GM23248 (cell line): ENCODE results near the gene APCDD1. TPM values are rescaled to one million over a fixed set of nuclear protein-coding genes. Genes with fewer than 3 reads are reported as not detected.

Source experiments
- DNase-seq: peaks from one replicate; pipeline ENCODE4 v3.0.0-alpha.2; 2015
- H2AFZ ChIP-seq: fragments of 200-600 bp; sonication (generic); 2 replicates; pipeline ENCODE4 v1.6.1; 2016; ENCODE audit warnings: antibody characterized with exemption
- H3F3A ChIP-seq: fragments of 200-600 bp; sonication (generic); 2 replicates; pipeline ENCODE4 v1.6.1; 2016; ENCODE audit warnings: mild to moderate bottlenecking, antibody characterized with exemption, mixed run types; ENCODE audit not compliant: insufficient read depth
- H3K27ac ChIP-seq: fragments of 200-600 bp; sonication (generic); 2 replicates; pipeline ENCODE4 v1.5.1; 2016; ENCODE audit warnings: mild to moderate bottlenecking
- H3K27me3 ChIP-seq: fragments of 200-600 bp; sonication (generic); replicated peaks from 2 replicates; pipeline ENCODE4 v1.6.1; 2016; ENCODE audit warnings: mild to moderate bottlenecking; ENCODE audit not compliant: insufficient read depth
- H3K36me3 ChIP-seq: fragments of 200-600 bp; sonication (generic); 2 replicates; pipeline ENCODE4 v1.6.1; 2016; ENCODE audit warnings: low read depth, mild to moderate bottlenecking
- H3K4me1 ChIP-seq: fragments of 200-600 bp; sonication (generic); 2 replicates; pipeline ENCODE4 v1.6.1; 2016; ENCODE audit warnings: mild to moderate bottlenecking; ENCODE audit not compliant: insufficient read depth
- H3K4me2 ChIP-seq: fragments of 200-600 bp; sonication (generic); one replicate; pipeline ENCODE4 v1.6.1; 2016; ENCODE audit warnings: mild to moderate bottlenecking; ENCODE audit not compliant: unreplicated experiment
- H3K4me3 ChIP-seq: fragments of 200-600 bp; sonication (generic); 2 replicates; pipeline ENCODE4 v1.5.1; 2016; ENCODE audit warnings: mild to moderate bottlenecking
- H3K79me2 ChIP-seq: fragments of 200-600 bp; sonication (generic); 2 replicates; pipeline ENCODE4 v1.6.1; 2016; ENCODE audit warnings: mild to moderate bottlenecking; ENCODE audit not compliant: insufficient read depth
- H3K9ac ChIP-seq: fragments of 200-600 bp; sonication (generic); 2 replicates; pipeline ENCODE4 v1.6.1; 2016; ENCODE audit warnings: mild to moderate bottlenecking
- H3K9me2 ChIP-seq: fragments of 200-600 bp; sonication (generic); 2 replicates; pipeline ENCODE4 v1.6.1; 2016; ENCODE audit warnings: mixed run types, mild to moderate bottlenecking, moderate library complexity; ENCODE audit not compliant: insufficient read depth
- H3K9me3 ChIP-seq: fragments of 200-600 bp; sonication (generic); one replicate; pipeline ENCODE4 v1.6.1; 2017; ENCODE audit warnings: low read depth
- H4K20me1 ChIP-seq: fragments of 200-600 bp; sonication (generic); 2 replicates; pipeline ENCODE4 v1.6.0; 2016; ENCODE audit not compliant: insufficient read depth
- EZH2 ChIP-seq: fragments of 200-600 bp; sonication (generic); IDR thresholded peaks from 2 replicates; pipeline ENCODE4 v1.6.1; 2018; ENCODE audit warnings: antibody characterized with exemption, mild to moderate bottlenecking; ENCODE audit not compliant: insufficient read depth, poor library complexity, severe bottlenecking
- EZH2phosphoT487 ChIP-seq: fragments of 200-600 bp; sonication (generic); IDR thresholded peaks from 2 replicates; pipeline ENCODE4 v1.6.1; 2018; ENCODE audit warnings: antibody characterized with exemption, moderate library complexity, mild to moderate bottlenecking, low read depth; ENCODE audit not compliant: insufficient read depth
- WGBS, 2 experiments: methylation state at CpG; one replicate each; pipeline ENCODE4 v1.1.6; 2015 to 2017; ENCODE audit warnings: low lambda C conversion rate in 2 of 2, low coverage in 1 of 2; ENCODE audit errors: missing lambda C conversion rate in 2 of 2; 5-methylcytosine and 5-hydroxymethylcytosine counted together
- in situ Hi-C: fragments of 300-500 bp; cut with MboI; formaldehyde crosslinking; loops from 2 replicates; pipeline ENCODE4 v1.15.0; 2020
- polyA plus RNA-seq: library from polyadenylated mRNA; unstranded; fragments of >200 nt; fragmentation: Nextera tagmentation; extraction: Ambion mirVana; gene quantifications from 2 replicates; pipeline ENCODE4 v1.2.1, GENCODE V29; 2016
- total RNA-seq: library from RNA; depleted of rRNA; stranded (reverse); fragments of >200 nt; shearing (Covaris generic); gene quantifications from 2 replicates; pipeline ENCODE4 v1.2.3, GENCODE V29; 2014

APCDD1 gene
- total and polyA plus RNA-seq, 2 experiments from 2014 or later = 0.30 TPM; not detected in 1

DNA sequence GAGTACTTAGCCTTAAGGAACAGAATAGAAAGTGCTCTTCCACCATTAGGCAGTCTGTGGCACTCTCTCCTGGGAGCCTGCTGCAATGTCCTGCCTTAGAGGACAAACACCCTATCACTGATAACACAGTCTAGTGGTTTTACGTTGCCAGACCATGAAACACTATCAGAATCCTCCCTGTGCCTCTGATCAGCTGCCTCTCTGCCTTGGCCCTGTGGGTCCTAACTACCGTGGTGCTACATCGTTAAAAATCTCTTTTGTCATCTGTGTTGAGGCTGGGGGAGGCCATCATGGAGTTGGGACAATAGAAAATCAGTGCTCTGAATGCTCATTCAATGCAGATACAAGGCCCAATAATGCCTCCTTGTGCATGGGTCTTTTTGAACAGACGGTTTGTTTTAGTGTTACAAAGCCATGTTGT, 11.9 kb upstream of the APCDD1 start:
- no peaks in the 10 kb centered on the region for H3K9me3 ChIP-seq
- H3K36me3 ChIP-seq = no peaks in the 10 kb centered on the region
- H3K27me3 ChIP-seq = peaks cover 19% of the 10 kb centered on the region; the same call in 1 of the 2 replicates
- no peak for DNase-seq
- H3K27ac ChIP-seq = no peak overlapping the region
- no peaks in the 10 kb centered on the region for H3K4me1 ChIP-seq
- no peaks in the 10 kb centered on the region for H3K9me2 ChIP-seq
- H3K4me2 ChIP-seq = no peak overlapping the region
- H4K20me1 ChIP-seq = no peaks in the 10 kb centered on the region
- H3F3A ChIP-seq = no peaks in the 10 kb centered on the region
- no peaks in the 10 kb centered on the region for H3K79me2 ChIP-seq
- no peak overlapping the region for H2AFZ ChIP-seq
- TF ChIP-seq EZH2phosphoT487 (no peak), EZH2 (no peak)
- H3K4me3 ChIP-seq = no peak overlapping the region
- in situ Hi-C loops = no loop called here
- 65 to 68% methylated on average over 4 of the region's 4 CpGs for WGBS, 2 experiments
- no peak overlapping the region for H3K9ac ChIP-seq

DNA sequence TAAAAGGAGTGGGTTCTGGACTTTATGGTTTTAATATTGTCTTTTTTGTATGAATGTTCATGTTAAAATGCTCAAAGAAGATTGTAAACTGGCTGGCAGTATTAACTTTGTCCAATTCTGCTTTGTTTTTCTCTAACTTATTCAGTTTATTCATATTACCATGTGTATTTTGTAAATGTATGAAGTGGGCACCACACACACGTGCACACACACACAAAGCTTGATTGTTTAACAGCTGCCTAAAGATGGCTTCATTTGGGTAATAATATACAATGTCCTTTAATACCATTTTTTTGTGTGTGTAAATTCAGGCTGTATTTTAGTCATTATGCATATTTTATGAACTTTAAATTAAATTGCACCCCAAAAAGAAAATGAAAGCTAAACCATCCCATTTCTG, 11.4 kb upstream of the APCDD1 start:
- Histone ChIP-seq H3K27ac (no peak overlapping the region), H3K9me2 (no peaks in the 10 kb centered on the region), H4K20me1 (no peaks in the 10 kb centered on the region), H3K36me3 (no peaks in the 10 kb centered on the region), H3K4me2 (no peak overlapping the region), H3K79me2 (no peaks in the 10 kb centered on the region), H2AFZ (no peak overlapping the region), H3K9me3 (no peaks in the 10 kb centered on the region), H3K4me3 (no peak overlapping the region), H3K9ac (no peak overlapping the region), H3F3A (no peaks in the 10 kb centered on the region), H3K4me1 (no peaks in the 10 kb centered on the region), H3K27me3 (peaks cover 19% of the 10 kb centered on the region; the same call in 1 of the 2 replicates)
- WGBS, 2 experiments = 71 to 76% methylated on average over 1 of the region's 1 CpG
- TF ChIP-seq EZH2phosphoT487 (no peak), EZH2 (no peak)
- DNase-seq = no peak
- in situ Hi-C loops = no loop called here

DNA sequence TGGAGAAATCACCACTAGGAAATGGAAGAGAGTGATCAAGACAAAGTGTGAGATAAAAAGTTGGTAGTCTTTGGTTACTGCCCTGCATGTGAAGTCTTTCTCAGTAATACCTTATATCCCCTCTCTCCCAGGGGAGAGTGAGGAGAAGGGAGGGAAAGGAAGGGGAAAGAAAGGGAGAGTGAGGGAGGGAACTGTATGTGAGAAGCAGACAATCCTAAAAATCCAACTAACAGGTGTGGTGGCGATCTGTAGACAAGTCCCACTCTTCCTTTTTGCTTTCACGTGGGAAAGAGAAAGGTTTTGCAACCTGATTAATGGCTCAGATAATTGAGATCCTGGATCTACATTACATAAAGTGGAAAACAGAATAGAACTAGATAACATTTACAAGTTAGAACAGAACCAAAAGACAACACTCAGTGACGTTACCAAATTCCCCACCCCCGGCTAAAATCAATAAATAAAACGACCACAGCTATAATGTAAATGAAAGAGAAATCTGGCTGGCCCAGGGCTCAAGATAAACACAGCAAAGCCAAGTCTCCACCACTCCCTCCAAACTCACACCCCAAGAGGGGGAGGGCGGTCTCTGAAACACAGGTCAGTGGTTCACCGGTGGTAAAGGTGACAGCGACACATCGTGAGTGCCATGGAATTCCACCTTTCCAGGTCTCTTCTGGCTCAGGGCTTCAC, 10.0 kb upstream of the APCDD1 start:
- Histone ChIP-seq H3K4me2 (no peak overlapping the region), H3K4me3 (no peak overlapping the region), H4K20me1 (no peaks in the 10 kb centered on the region), H3K27me3 (peaks cover 19% of the 10 kb centered on the region; the same call in 1 of the 2 replicates), H3K27ac (no peak overlapping the region), H3K9ac (no peak overlapping the region), H3K36me3 (no peaks in the 10 kb centered on the region), H3K79me2 (no peaks in the 10 kb centered on the region), H3K4me1 (no peaks in the 10 kb centered on the region), H3K9me2 (no peaks in the 10 kb centered on the region), H2AFZ (no peak overlapping the region), H3F3A (no peaks in the 10 kb centered on the region), H3K9me3 (no peaks in the 10 kb centered on the region)
- 70 to 73% methylated on average over 9 of the region's 9 CpGs for WGBS, 2 experiments
- no peak for DNase-seq
- in situ Hi-C loops = no loop called here
- TF ChIP-seq EZH2 = no peak
- TF ChIP-seq EZH2phosphoT487 = no peak

DNA sequence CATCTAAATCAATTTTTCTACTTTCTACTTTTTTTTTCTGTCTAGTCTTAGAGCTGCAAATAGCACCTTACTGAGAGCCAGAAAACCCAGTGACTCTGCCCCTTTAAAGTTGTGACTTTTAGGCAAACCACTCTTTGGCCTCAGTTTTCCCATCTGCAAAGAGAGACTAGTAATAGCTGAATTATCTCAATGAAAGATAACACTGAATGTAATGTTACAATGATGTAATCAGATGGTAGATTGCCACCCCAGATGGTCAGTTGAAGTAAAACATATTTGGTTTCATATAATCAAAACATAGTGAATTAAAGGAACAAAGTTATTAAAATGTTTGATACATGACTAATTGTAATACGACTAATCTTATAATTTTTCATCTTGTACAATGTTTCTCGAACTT, 5.0 kb upstream of the APCDD1 start:
- Histone ChIP-seq H3K4me2 (no peak overlapping the region), H3K79me2 (no peaks in the 10 kb centered on the region), H3K9ac (no peak overlapping the region), H3K27ac (no peak overlapping the region), H3K4me1 (no peaks in the 10 kb centered on the region), H3K27me3 (peaks cover 35% of the 10 kb centered on the region), H2AFZ (no peak overlapping the region), H4K20me1 (no peaks in the 10 kb centered on the region), H3K4me3 (no peak overlapping the region), H3F3A (no peaks in the 10 kb centered on the region), H3K36me3 (no peaks in the 10 kb centered on the region), H3K9me3 (no peaks in the 10 kb centered on the region), H3K9me2 (no peaks in the 10 kb centered on the region)
- in situ Hi-C loops = no loop called here
- DNase-seq = no peak
- TF ChIP-seq EZH2 (no peak), EZH2phosphoT487 (no peak)
- WGBS, 2 experiments = 22 to 26% methylated on average over 2 of the region's 2 CpGs
